Hepatocyte (in vitro differentiated cells): ENCODE results near the gene STAT4. TPM values are rescaled to one million over a fixed set of nuclear protein-coding genes. Genes with fewer than 3 reads are reported as not detected.

Source experiments
- DNase-seq: peaks from one replicate; pipeline ENCODE4 v3.0.0-alpha.2; 2016; ENCODE audit warnings: low spot score
- H2AFZ ChIP-seq: fragments of 200-600 bp; sonication (generic); 2 replicates; pipeline ENCODE4 v1.6.0; 2016; ENCODE audit warnings: antibody characterized with exemption, mild to moderate bottlenecking
- H3K27ac ChIP-seq: fragments of 200-600 bp; sonication (generic); 2 replicates; pipeline ENCODE4 v1.5.1; 2016; ENCODE audit warnings: mild to moderate bottlenecking
- H3K27me3 ChIP-seq: fragments of 200-600 bp; sonication (generic); 2 replicates; pipeline ENCODE4 v1.6.1; 2016
- H3K36me3 ChIP-seq: fragments of 200-600 bp; sonication (generic); replicated peaks from 2 replicates; pipeline ENCODE4 v1.5.1; 2016; ENCODE audit warnings: low read depth; ENCODE audit not compliant: insufficient read depth
- H3K4me1 ChIP-seq: fragments of 200-600 bp; sonication (generic); 2 replicates; pipeline ENCODE4 v1.5.1; 2016; ENCODE audit warnings: mild to moderate bottlenecking, moderate library complexity; ENCODE audit not compliant: insufficient read depth
- H3K4me2 ChIP-seq: fragments of 200-600 bp; sonication (generic); 2 replicates; pipeline ENCODE4 v1.6.0; 2016
- H3K4me3 ChIP-seq: fragments of 200-600 bp; sonication (generic); 2 replicates; pipeline ENCODE4 v1.5.1; 2016; ENCODE audit warnings: mild to moderate bottlenecking
- H3K79me2 ChIP-seq: fragments of 200-600 bp; sonication (generic); 2 replicates; pipeline ENCODE4 v1.6.0; 2017; ENCODE audit warnings: mild to moderate bottlenecking
- H3K9me2 ChIP-seq: fragments of 200-600 bp; sonication (generic); replicated peaks from 2 replicates; pipeline ENCODE4 v1.6.0; 2017; ENCODE audit warnings: mild to moderate bottlenecking; ENCODE audit not compliant: insufficient read depth
- H3K9me3 ChIP-seq: fragments of 200-600 bp; sonication (generic); 2 replicates; pipeline ENCODE4 v1.5.1; 2016; ENCODE audit warnings: low read depth, mild to moderate bottlenecking
- H4K20me1 ChIP-seq: fragments of 200-600 bp; sonication (generic); 2 replicates; pipeline ENCODE4 v1.6.0; 2016; ENCODE audit warnings: mild to moderate bottlenecking; ENCODE audit not compliant: insufficient read depth, poor library complexity, severe bottlenecking
- CTCF ChIP-seq: fragments of 200-600 bp; sonication (generic); IDR thresholded peaks from 2 replicates; pipeline ENCODE4 v1.5.1; 2016; ENCODE audit warnings: antibody characterized with exemption, mild to moderate bottlenecking; ENCODE audit not compliant: poor library complexity
- EZH2 ChIP-seq: fragments of 200-600 bp; sonication (generic); IDR thresholded peaks from 2 replicates; pipeline ENCODE4 v1.6.1; 2016; ENCODE audit warnings: antibody characterized with exemption, mild to moderate bottlenecking, borderline replicate concordance
- EZH2phosphoT487 ChIP-seq: fragments of 200-600 bp; sonication (generic); IDR thresholded peaks from one replicate; pipeline ENCODE4 v1.6.1; 2018; ENCODE audit warnings: antibody characterized with exemption, mild to moderate bottlenecking, low read depth, moderate library complexity; ENCODE audit not compliant: unreplicated experiment, severe bottlenecking
- WGBS: methylation state at CpG from one replicate; pipeline ENCODE4 v1.1.6; 2016; ENCODE audit warnings: low lambda C conversion rate; ENCODE audit errors: missing lambda C conversion rate; 5-methylcytosine and 5-hydroxymethylcytosine counted together
- polyA plus RNA-seq: library from polyadenylated mRNA; unstranded; fragments of >200 nt; fragmentation: Nextera tagmentation; extraction: Ambion mirVana; gene quantifications from 2 replicates; pipeline ENCODE4 v1.2.1, GENCODE V29; 2016
- total RNA-seq: library from RNA; depleted of rRNA; stranded (reverse); fragments of >200 nt; gene quantifications from 2 replicates; pipeline ENCODE4 v1.2.3, GENCODE V29; 2014

Gene STAT4
- total and polyA plus RNA-seq, 2 experiments from 2014 or later = 1.6 to 6.6 TPM

GRCh38 chr2:191081411-191082155 is 69.2 kb downstream of the STAT4 start:
- Histone ChIP-seq H3K79me2 (no peaks in the 10 kb centered on the region), H3K36me3 (no peaks in the 10 kb centered on the region), H3K9me2 (no peaks in the 10 kb centered on the region), H4K20me1 (no peaks in the 10 kb centered on the region), H3K9me3 (no peaks in the 10 kb centered on the region), H3K4me1 (no peaks in the 10 kb centered on the region), H3K4me2 (no peak overlapping the region), H3K27ac (no peak overlapping the region), H2AFZ (no peak overlapping the region), H3K27me3 (no peaks in the 10 kb centered on the region), H3K4me3 (no peak overlapping the region)
- no peak for DNase-seq
- 79% methylated on average over 3 of the region's 3 CpGs for whole genome bisulfite sequencing
- no peak for TF ChIP-seq EZH2phosphoT487
- TF ChIP-seq EZH2 = no peak
- no peak for TF ChIP-seq CTCF

GRCh38 chr2:191078165-191078867 is 72.5 kb downstream of the STAT4 start:
- WGBS = 81% methylated on average over 3 of the region's 3 CpGs
- no peaks in the 10 kb centered on the region for H3K36me3 ChIP-seq
- DNase-seq = no peak
- H3K9me3 ChIP-seq = no peaks in the 10 kb centered on the region
- H3K79me2 ChIP-seq = no peaks in the 10 kb centered on the region
- H3K4me2 ChIP-seq = no peak overlapping the region
- no peaks in the 10 kb centered on the region for H4K20me1 ChIP-seq
- H2AFZ ChIP-seq = no peak overlapping the region
- H3K4me3 ChIP-seq = no peak overlapping the region
- H3K27me3 ChIP-seq = no peaks in the 10 kb centered on the region
- no peaks in the 10 kb centered on the region for H3K4me1 ChIP-seq
- H3K9me2 ChIP-seq = no peaks in the 10 kb centered on the region
- H3K27ac ChIP-seq = no peak overlapping the region
- TF ChIP-seq CTCF (no peak), EZH2phosphoT487 (no peak), EZH2 (no peak)

- no peaks in the 10 kb centered on the region for H3K27me3 ChIP-seq
- WGBS = 76% methylated on average over 1 of the region's 1 CpG
- no peaks in the 10 kb centered on the region for H3K9me3 ChIP-seq
- no peaks in the 10 kb centered on the region for H4K20me1 ChIP-seq
- H3K4me1 ChIP-seq = no peaks in the 10 kb centered on the region
- TF ChIP-seq EZH2phosphoT487 (no peak), EZH2 (no peak), CTCF (no peak)
- no peak overlapping the region for H2AFZ ChIP-seq
- H3K9me2 ChIP-seq = no peaks in the 10 kb centered on the region
- no peak overlapping the region for H3K4me3 ChIP-seq
- DNase-seq = no peak
- H3K27ac ChIP-seq = no peak overlapping the region
- no peaks in the 10 kb centered on the region for H3K36me3 ChIP-seq
- no peaks in the 10 kb centered on the region for H3K79me2 ChIP-seq
- no peak overlapping the region for H3K4me2 ChIP-seq
These were observed 80.5 kb downstream of the STAT4 start for GRCh38 chr2:191070276-191070675.
